ENCODE data around the gene ENTHD1. TPM values are rescaled to one million over a fixed set of nuclear protein-coding genes. Genes with fewer than 3 reads are reported as not detected.

Gene ENTHD1
- total RNA-seq, 1 experiment from 2014 or later: not detected

DNA sequence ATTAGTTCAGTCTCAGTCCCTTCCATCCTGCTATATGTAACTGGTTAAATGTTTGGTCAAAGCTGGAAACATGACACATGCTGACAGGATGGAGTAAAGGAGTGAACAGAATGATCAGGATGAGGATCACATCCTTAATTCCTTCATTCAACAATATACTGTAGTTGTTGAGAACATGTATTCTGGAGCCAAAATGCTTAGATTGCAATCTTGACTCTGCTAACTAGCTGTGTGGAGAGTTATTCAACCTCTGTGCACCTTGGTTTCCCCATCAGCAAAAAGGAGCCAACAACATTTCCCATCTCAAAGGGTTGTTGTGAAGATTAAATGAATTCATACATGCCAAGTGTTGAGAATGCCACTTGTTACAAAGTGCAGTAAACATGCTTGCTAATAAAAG lies 12.8 kb downstream of the ENTHD1 start:
- Histone ChIP-seq H3K23ac (ENCODE audit: insufficient read length, low read depth, low read length) (no peak overlapping the region), H3K79me1 (ENCODE audit: insufficient read depth, low read depth, low read length, poor library complexity, severe bottlenecking) (no peaks in the 10 kb centered on the region), H2BK12ac (ENCODE audit: insufficient read length, low read depth, low read length) (no peak overlapping the region), H2BK5ac (ENCODE audit: insufficient read length, low read length) (no peak overlapping the region), H2BK20ac (ENCODE audit: low read depth, low read length, poor library complexity, severe bottlenecking) (no peak overlapping the region), H3K4me2 (ENCODE audit: insufficient read depth, insufficient read length, low read length) (no peak overlapping the region), H3K9me3 (ENCODE audit: control insufficient read depth, low read depth, low read length) (no peaks in the 10 kb centered on the region), H3K4me1 (ENCODE audit: insufficient read depth, low read length) (no peaks in the 10 kb centered on the region), H3K4ac (ENCODE audit: low read depth, low read length) (no peak overlapping the region), H3K18ac (ENCODE audit: insufficient read length, low read depth, low read length) (no peak overlapping the region), H3K56ac (ENCODE audit: insufficient read length, low read depth, low read length) (no peak overlapping the region), H2BK15ac (ENCODE audit: low read depth, low read length) (no peak overlapping the region), H4K91ac (ENCODE audit: insufficient read length, low read depth, low read length) (no peak overlapping the region), H3K23me2 (ENCODE audit: insufficient read length, low read depth, low read length, poor library complexity, severe bottlenecking) (no peaks in the 10 kb centered on the region), H2AK5ac (ENCODE audit: insufficient read length, low read length) (no peak overlapping the region), H3K9ac (ENCODE audit: extremely low read depth, insufficient read length, low read length) (no peak overlapping the region), H3K27me3 (ENCODE audit: insufficient read depth, low read length) (no peaks in the 10 kb centered on the region), H3K27ac (ENCODE audit: insufficient read length, low read depth, low read length) (no peak overlapping the region), H3K79me2 (ENCODE audit: insufficient read depth, low read length) (no peaks in the 10 kb centered on the region), H3T11ph (ENCODE audit: low read length) (no peak overlapping the region), H4K20me1 (ENCODE audit: control insufficient read depth, insufficient read depth, insufficient read length) (no peaks in the 10 kb centered on the region), H4K5ac (ENCODE audit: insufficient read length, low read depth, low read length) (no peak overlapping the region), H2BK120ac (ENCODE audit: low read depth, low read length, poor library complexity, severe bottlenecking) (no peak overlapping the region), H3K14ac (ENCODE audit: insufficient read depth, low read length) (no peak overlapping the region), H2AFZ (ENCODE audit: low read length) (no peak overlapping the region), H4K8ac (replicated peaks; ENCODE audit: insufficient read length, low read depth, low read length) (no peak overlapping the region)
- Mint-ChIP-seq H3K36me3 (ENCODE audit: insufficient read depth in 1 of 3, low read depth in 3 of 3) (no peaks in the 10 kb centered on the region), H3K9me3 (no peaks in the 10 kb centered on the region), H3K27ac (no peak overlapping the region), H3K4me3 (no peak overlapping the region), H3K27me3 (ENCODE audit: low read depth) (peaks cover 11% of the 10 kb centered on the region), H3K4me1 (no peaks in the 10 kb centered on the region)
- TF ChIP-seq, protein P1, sequence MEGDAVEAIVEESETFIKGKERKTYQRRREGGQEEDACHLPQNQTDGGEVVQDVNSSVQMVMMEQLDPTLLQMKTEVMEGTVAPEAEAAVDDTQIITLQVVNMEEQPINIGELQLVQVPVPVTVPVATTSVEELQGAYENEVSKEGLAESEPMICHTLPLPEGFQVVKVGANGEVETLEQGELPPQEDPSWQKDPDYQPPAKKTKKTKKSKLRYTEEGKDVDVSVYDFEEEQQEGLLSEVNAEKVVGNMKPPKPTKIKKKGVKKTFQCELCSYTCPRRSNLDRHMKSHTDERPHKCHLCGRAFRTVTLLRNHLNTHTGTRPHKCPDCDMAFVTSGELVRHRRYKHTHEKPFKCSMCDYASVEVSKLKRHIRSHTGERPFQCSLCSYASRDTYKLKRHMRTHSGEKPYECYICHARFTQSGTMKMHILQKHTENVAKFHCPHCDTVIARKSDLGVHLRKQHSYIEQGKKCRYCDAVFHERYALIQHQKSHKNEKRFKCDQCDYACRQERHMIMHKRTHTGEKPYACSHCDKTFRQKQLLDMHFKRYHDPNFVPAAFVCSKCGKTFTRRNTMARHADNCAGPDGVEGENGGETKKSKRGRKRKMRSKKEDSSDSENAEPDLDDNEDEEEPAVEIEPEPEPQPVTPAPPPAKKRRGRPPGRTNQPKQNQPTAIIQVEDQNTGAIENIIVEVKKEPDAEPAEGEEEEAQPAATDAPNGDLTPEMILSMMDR (conservative IDR thresholded peaks at IDR 0.05): no peak
- DNase-seq: no peak
